ENCODE data around the gene NBAS.

DNA sequence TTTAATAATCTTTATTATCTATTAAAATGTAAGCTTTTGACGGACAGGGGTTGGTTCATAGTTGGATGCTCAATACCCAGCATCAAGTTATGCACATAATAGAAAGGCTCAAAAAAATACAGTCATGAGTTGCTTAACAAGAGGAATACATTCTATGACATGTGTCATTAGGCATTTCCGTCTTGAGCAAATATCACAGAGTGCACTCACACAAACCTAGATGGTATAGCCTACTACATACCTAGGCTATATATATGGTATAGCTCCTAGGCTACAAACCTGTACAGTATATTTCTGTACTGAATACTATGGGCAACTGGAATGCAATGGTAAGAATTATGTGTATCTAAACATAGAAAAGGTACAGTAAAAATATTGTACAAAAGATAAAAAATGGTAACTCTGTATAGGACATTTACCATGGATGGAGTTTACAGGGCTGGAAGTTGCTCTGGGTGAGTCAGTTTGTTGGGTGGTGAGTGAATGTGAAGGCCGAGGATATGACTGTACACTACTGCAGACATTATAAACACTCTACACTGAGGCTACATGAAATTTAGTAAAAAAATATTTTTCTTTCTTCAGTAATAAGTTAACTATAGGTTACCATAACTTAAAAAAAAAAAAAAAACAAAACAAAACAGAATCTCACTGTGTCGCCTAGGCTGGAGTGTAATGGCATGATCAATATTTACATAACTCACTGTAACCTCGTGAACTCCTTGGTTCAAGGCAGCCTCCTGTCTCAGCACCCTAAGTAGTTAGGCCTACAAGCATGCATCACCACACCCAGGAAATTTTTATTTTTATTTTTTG is 201.2 kb downstream of the NBAS start:
- no peak for TF ChIP-seq POLR2A (IDR thresholded peaks at IDR 0.05; ENCODE audit: low read length)
- TF ChIP-seq GATA1 (IDR thresholded peaks at IDR 0.05; ENCODE audit: low read depth, low read length) = no peak
